Measurements from ENCODE around the gene DCLK1.

- TF ChIP-seq EZH2 (IDR thresholded peaks at IDR 0.05; ENCODE audit: insufficient read depth, poor library complexity, severe bottlenecking) (no peak), EZH2phosphoT487 (IDR thresholded peaks at IDR 0.05; ENCODE audit: insufficient read depth, low read depth) (no peak)
These were observed 30.0 kb downstream of the DCLK1 start for GRCh38 chr13:36101157-36101556.
